Esophagus mucosa (tissue), 1 donor: ENCODE data around the gene TEX53. TPM values are rescaled to one million over a fixed set of nuclear protein-coding genes. Genes with fewer than 3 reads are reported as not detected.

ENCODE experiments used
- ATAC-seq: fragments of 200-7000 bp; cut with Tn5 transposase; one replicate; pipeline ENCODE4 v1.9.1; 2020
- total RNA-seq: library from RNA; stranded (reverse); gene quantifications from one replicate; pipeline ENCODE4 v1.2.4, GENCODE V29; 2023
- donor health status: DM: yes; HTN: yes; CAD: no.

Gene TEX53
- total RNA-seq, 1 donor from 2014 or later, result not detected

- ATAC-seq, result no peak
Measured at GRCh38 chr9:114678795-114679194, 21.2 kb upstream of the TEX53 start.

GRCh38 chr9:114678130-114678529, 20.5 kb upstream of the TEX53 start:
- ATAC-seq, result no peak

GRCh38 chr9:114677418-114677817, 19.8 kb upstream of the TEX53 start:
- peak; percentile 39 for ATAC-seq

GRCh38 chr9:114676901-114677300, 19.3 kb upstream of the TEX53 start:
- ATAC-seq, result no peak

GRCh38 chr9:114674798-114675540, 17.4 kb upstream of the TEX53 start:
- no peak for ATAC-seq

GRCh38 chr9:114674076-114674797, 16.6 kb upstream of the TEX53 start:
- no peak for ATAC-seq

- ATAC-seq, result no peak
Measured at GRCh38 chr9:114671605-114672004, 14.0 kb upstream of the TEX53 start.

GRCh38 chr9:114669961-114670360, 12.4 kb upstream of the TEX53 start:
- ATAC-seq, result no peak

- no peak for ATAC-seq
Measured at GRCh38 chr9:114668146-114668545, 10.5 kb upstream of the TEX53 start.

GRCh38 chr9:114666851-114667250, 9.2 kb upstream of the TEX53 start:
- no peak for ATAC-seq

- no peak for ATAC-seq
Measured at GRCh38 chr9:114666401-114666800, 8.8 kb upstream of the TEX53 start.

GRCh38 chr9:114664181-114664580, 6.6 kb upstream of the TEX53 start:
- ATAC-seq, result no peak

GRCh38 chr9:114662081-114662989, 4.7 kb upstream of the TEX53 start:
- peak; percentile 75 for ATAC-seq

GRCh38 chr9:114656301-114656700, 1.3 kb downstream of the TEX53 start:
- ATAC-seq, result no peak

GRCh38 chr9:114655689-114656088, 1.9 kb downstream of the TEX53 start:
- no peak for ATAC-seq

GRCh38 chr9:114653556-114654159, 3.9 kb downstream of the TEX53 start:
- peak; percentile 87 for ATAC-seq

- no peak for ATAC-seq
Measured at GRCh38 chr9:114652776-114653555, 4.6 kb downstream of the TEX53 start.

- ATAC-seq, result no peak
Measured at GRCh38 chr9:114643896-114644295, 13.7 kb downstream of the TEX53 start.

GRCh38 chr9:114643001-114643400, 14.6 kb downstream of the TEX53 start:
- ATAC-seq, result no peak

GRCh38 chr9:114641967-114642366, 15.6 kb downstream of the TEX53 start:
- no peak for ATAC-seq

GRCh38 chr9:114638404-114638803, 19.2 kb downstream of the TEX53 start:
- ATAC-seq, result no peak

GRCh38 chr9:114634387-114634786, 23.2 kb downstream of the TEX53 start:
- no peak for ATAC-seq
